Measurements from ENCODE around the gene MRPL52. TPM values are rescaled to one million over a fixed set of nuclear protein-coding genes. Genes with fewer than 3 reads are reported as not detected.
A peak's percentile ranks its signal among the peaks of the same experiment; 100 is the strongest.

The MRPL52 gene
- total and polyA plus RNA-seq, 10 of the 15 experiments (the other 5 are each of a cell fraction or from before 2014, with no cell fraction given): 51.7 to 541 (median 142) TPM

- H3K4me1 ChIP-seq (ENCODE audit: control insufficient read depth, insufficient read depth, low read length): peaks cover 71% of the 10 kb centered on the region
- WGBS (ENCODE audit: insufficient coverage, insufficient replicate concordance, low lambda C conversion rate, missing lambda C conversion rate): 84% methylated on average over 10 of the region's 10 CpGs
- intact Hi-C loops (cut with micrococcal nuclease; ENCODE audit: unreplicated experiment): no loop called here
- no peaks in the 10 kb centered on the region for H3K27me3 ChIP-seq (replicated peaks in 1 of 2; ENCODE audit: control insufficient read depth in 2 of 2, insufficient read depth in 2 of 2, low read length in 1 of 2)
- in situ Hi-C loops (cut with MboI): no loop called here
- no peak for ATAC-seq
- no peak overlapping the region for H3K27ac ChIP-seq (ENCODE audit: control insufficient read depth, insufficient read depth)
- H3K79me2 ChIP-seq (ENCODE audit: control insufficient read depth, insufficient read depth, low read length): peaks cover 41% of the 10 kb centered on the region
- no TSS peak for BruUV-seq (replicated peaks)
- no peaks in the 10 kb centered on the region for H3K9me3 ChIP-seq (replicated peaks; ENCODE audit: control insufficient read depth, insufficient read depth, low read length)
- no peak for FAIRE-seq
- TF ChIP-seq FOXK2 (IDR thresholded peaks at IDR 0.05) (0 out of 2 replicates have a peak, but pooled peaks have one; percentile 5), TCF3 (IDR thresholded peaks at IDR 0.05; ENCODE audit: borderline replicate concordance, insufficient read depth, low read depth, low read length) (no peak)
- H3K4me2 ChIP-seq (ENCODE audit: control insufficient read depth, insufficient read depth): no peak overlapping the region
- no peak overlapping the region for H3K9ac ChIP-seq (ENCODE audit: control insufficient read depth, insufficient read depth, low read length)
- SMC1A ChIA-PET (ENCODE audit: uncharacterized antibody, unreplicated experiment): interaction anchor here (1.1 to 20.3 kb wide), 2 partner anchors 9 kb away, joined by 3 to 395 read pairs; partner anchors contain the start of gene SLC7A7
- DNase-seq (ENCODE audit: low read depth, low spot score): no peak
- no peaks in the 10 kb centered on the region for H4K20me1 ChIP-seq (ENCODE audit: control insufficient read depth, insufficient read depth)
- CTCF ChIA-PET: interaction anchor here (0.7 to 5.8 kb wide), 4 partner anchors 10 to 19 kb away, joined by 3 to 29 read pairs (median 14); no protein-coding TSS in a partner anchor
- no peak overlapping the region for H3K4me3 ChIP-seq
- POLR2A ChIA-PET: interaction anchor here (4.9 to 17.5 kb wide), 2 partner anchors 7 to 14 kb away, joined by 43 to 245 read pairs; partner anchors contain the start of gene SLC7A7
- H3K36me3 ChIP-seq (ENCODE audit: control insufficient read depth in 2 of 2, insufficient read depth in 2 of 2, low read length in 1 of 2): peaks cover 0 to 2% of the 10 kb centered on the region in 2 experiments; a peak in 2 of 4 replicates
- H2AFZ ChIP-seq (ENCODE audit: control insufficient read depth, low read depth, low read length): no peak overlapping the region
- RAD21 ChIA-PET (ENCODE audit: unreplicated experiment): interaction anchor here (1.0 to 2.2 kb wide), 2 partner anchors 10 to 13 kb away, joined by 3 to 5 read pairs; no protein-coding TSS in a partner anchor
Observed at GRCh38 chr14:22800346-22800745, 29.3 kb upstream of the MRPL52 start.

- in situ Hi-C loops (cut with MboI) (no loop called here), intact Hi-C loops (cut with micrococcal nuclease; ENCODE audit: unreplicated experiment) (no loop called here)
- no peak for ATAC-seq
- POLR2A ChIA-PET: interaction anchor here (0.6 to 17.5 kb wide), 4 partner anchors 8 to 38 kb away, joined by 3 to 245 read pairs (median 24); partner anchors contain the start of gene SLC7A7
- WGBS (ENCODE audit: insufficient coverage, insufficient replicate concordance, low lambda C conversion rate, missing lambda C conversion rate): 35% methylated on average over 8 of the region's 8 CpGs
- H3K79me2 ChIP-seq (ENCODE audit: control insufficient read depth, insufficient read depth, low read length): peaks cover 36% of the 10 kb centered on the region
- H3K4me2 ChIP-seq (ENCODE audit: control insufficient read depth, insufficient read depth): no peak overlapping the region; the same call in 1 of the 2 replicates
- H3K4me3 ChIP-seq: no peak overlapping the region
- no peaks in the 10 kb centered on the region for H3K27me3 ChIP-seq (replicated peaks in 1 of 2; ENCODE audit: control insufficient read depth in 2 of 2, insufficient read depth in 2 of 2, low read length in 1 of 2)
- DNase-seq (ENCODE audit: low read depth, low spot score): no peak
- BruUV-seq (replicated peaks): no TSS peak
- CTCF ChIA-PET: interaction anchor here (0.6 to 5.8 kb wide), 6 partner anchors 10 to 25 kb away, joined by 3 to 29 read pairs (median 4); no protein-coding TSS in a partner anchor
- SMC1A ChIA-PET (ENCODE audit: uncharacterized antibody, unreplicated experiment): interaction anchor here (3.7 to 20.3 kb wide), 3 partner anchors 4 to 35 kb away, joined by 16 to 395 read pairs (median 395); partner anchors contain the start of genes OXA1L and SLC7A7
- RAD21 ChIA-PET (ENCODE audit: unreplicated experiment): interaction anchor here (0.8 to 14.2 kb wide), 5 partner anchors 8 to 21 kb away, joined by 3 to 219 read pairs (median 5); no protein-coding TSS in a partner anchor
- H3K9me3 ChIP-seq (replicated peaks; ENCODE audit: control insufficient read depth, insufficient read depth, low read length): no peaks in the 10 kb centered on the region
- H3K27ac ChIP-seq (ENCODE audit: control insufficient read depth, insufficient read depth): peak overlapping the region; percentile 98; the same call in 1 of the 2 replicates
- peaks cover 64% of the 10 kb centered on the region for H3K4me1 ChIP-seq (ENCODE audit: control insufficient read depth, insufficient read depth, low read length)
- no peak for TF ChIP-seq PML (IDR thresholded peaks at IDR 0.05; ENCODE audit: low read length)
- 0 out of 3 replicates have a peak, but pooled peaks of 1 of the 2 experiments have one; percentile 9 for TF ChIP-seq EGR1 (IDR thresholded peaks at IDR 0.05; ENCODE audit: borderline replicate concordance in 1 of 2, low read depth in 2 of 2, low read length in 2 of 2)
- 0 out of 2 replicates have a peak, but pooled peaks have one; percentile 23 for TF ChIP-seq NR2F1 (conservative IDR thresholded peaks at IDR 0.05)
- TF ChIP-seq IRF5 (IDR thresholded peaks at IDR 0.05; ENCODE audit: borderline replicate concordance): no peak
- TF ChIP-seq ZBTB11 (CRISPR knock-in tag; IDR thresholded peaks at IDR 0.05): no peak
- H4K20me1 ChIP-seq (ENCODE audit: control insufficient read depth, insufficient read depth): no peaks in the 10 kb centered on the region
- H3K9ac ChIP-seq (ENCODE audit: control insufficient read depth, insufficient read depth, low read length): no peak overlapping the region
- H2AFZ ChIP-seq (ENCODE audit: control insufficient read depth, low read depth, low read length): no peak overlapping the region
- FAIRE-seq: no peak
- H3K36me3 ChIP-seq (ENCODE audit: control insufficient read depth in 2 of 2, insufficient read depth in 2 of 2, low read length in 1 of 2): peaks cover 2% of the 10 kb centered on the region in 2 experiments
Observed at GRCh38 chr14:22801716-22802115, 28.0 kb upstream of the MRPL52 start.
